ENCODE results near the gene ZNF502.
"Not testable (repeated sequence)": the region's sequence is repeated elsewhere in the genome, so short reads cannot be mapped to it uniquely, and the experiment has no call there.

ZNF502 gene

GRCh38 chr3:44712455-44713075, at the start of gene ZNF502:
Gene ZNF502 (plus strand): TSS chr3:44712660. CDS start chr3:44720262, 7,602 bp downstream.
- peak; percentile 27 for DNase-seq

DNA sequence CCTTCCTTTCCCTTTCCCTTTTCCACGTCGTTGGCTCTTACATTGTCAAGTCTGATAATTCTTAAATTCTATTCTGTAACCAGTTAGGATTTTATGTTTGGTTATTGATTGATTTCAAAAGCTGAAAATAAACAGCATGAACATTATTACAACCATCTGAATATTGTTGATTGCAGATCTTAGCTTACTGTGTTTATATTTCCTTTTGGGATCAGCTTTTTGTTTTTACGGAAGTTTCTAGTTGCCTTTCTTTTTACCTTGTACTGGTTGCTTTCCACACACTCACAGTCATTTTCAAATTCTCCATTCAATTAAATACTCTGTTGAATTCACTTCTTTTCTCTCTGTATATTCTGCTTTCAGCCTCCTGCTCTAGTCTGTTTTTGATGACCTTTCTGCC, 47.3 kb upstream of the ZNF502 start:
- DNase-seq = no peak

DNA sequence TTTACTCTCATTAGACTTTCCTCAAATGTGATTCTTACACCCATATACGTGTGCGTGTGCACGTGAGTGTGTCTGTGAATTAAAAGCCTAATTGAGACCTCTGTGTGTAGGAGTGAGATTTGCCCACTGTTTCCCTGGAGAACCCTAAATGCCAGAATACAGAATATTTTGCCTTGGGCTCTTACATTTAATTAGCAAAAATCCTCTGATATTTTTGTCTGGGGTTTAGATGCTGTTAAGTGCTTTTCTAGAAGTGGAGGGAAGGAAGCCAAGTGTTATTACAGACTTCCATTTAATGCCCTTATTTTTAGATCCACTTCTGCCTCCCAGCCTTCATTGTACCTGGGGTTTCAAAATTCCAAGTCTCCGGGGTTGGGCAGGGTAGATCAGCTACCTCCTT, 46.1 kb upstream of the ZNF502 start:
- DNase-seq = no peak

DNA sequence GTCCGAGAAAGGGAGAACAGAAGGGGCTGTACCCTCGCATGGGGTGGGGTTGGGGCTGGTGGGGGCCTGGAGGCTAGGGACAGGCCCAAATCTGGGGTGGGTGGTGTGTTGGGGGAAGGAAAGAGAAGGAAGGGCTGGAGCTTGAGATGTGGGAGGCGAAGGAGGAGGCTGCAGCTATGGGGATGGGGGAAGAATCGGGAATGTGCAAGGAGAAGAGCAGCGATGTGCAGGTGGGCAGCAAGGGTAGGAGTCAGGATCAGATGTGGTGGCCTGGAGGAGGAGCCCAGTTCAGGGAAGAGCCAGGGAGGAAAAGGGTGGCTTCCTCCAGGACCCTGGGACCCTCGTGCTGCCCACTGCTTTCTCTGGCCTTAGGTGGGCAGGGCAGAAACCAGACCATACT, 42.7 kb upstream of the ZNF502 start:
- no peak for DNase-seq

GRCh38 chr3:44673466-44673865, 39.0 kb upstream of the ZNF502 start:
- DNase-seq = not testable (repeated sequence)

GRCh38 chr3:44674211-44674610, 38.2 kb upstream of the ZNF502 start:
- no peak for DNase-seq

DNA sequence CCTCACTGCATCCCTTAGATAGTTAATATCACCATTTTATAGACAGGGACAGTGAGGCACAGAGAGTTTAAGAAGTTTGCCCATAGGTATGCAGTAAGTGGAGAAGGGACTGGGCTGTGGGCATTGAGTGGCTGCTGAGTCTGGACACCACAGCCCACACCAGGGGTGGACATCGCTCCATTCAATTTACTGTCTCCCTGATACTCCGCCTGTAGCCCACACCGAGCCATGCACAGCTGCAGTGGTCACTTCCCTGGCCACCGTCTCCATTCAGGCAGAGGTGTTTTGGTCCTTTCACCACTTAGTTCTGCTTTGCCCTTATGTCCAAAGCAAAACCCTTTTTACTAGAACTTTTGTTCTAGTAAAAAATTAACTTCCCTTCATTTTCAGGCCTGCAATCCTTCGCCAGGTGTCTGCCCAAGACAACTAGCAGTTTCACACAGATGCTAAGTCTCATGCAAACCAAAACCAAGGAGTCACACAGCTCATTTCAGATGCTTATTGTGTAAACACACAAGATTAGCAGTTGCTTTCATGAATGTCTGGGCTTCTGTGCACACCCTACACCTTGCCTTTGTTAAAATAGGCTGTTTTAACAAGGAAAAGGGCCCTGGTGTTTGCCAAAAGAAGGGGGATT, 33.9 kb upstream of the ZNF502 start:
- DNase-seq = no peak

- DNase-seq = no peak
Measured at GRCh38 chr3:44680921-44681455, 31.5 kb upstream of the ZNF502 start.

- no peak for DNase-seq
Measured at GRCh38 chr3:44682182-44682896, 30.1 kb upstream of the ZNF502 start.

DNA sequence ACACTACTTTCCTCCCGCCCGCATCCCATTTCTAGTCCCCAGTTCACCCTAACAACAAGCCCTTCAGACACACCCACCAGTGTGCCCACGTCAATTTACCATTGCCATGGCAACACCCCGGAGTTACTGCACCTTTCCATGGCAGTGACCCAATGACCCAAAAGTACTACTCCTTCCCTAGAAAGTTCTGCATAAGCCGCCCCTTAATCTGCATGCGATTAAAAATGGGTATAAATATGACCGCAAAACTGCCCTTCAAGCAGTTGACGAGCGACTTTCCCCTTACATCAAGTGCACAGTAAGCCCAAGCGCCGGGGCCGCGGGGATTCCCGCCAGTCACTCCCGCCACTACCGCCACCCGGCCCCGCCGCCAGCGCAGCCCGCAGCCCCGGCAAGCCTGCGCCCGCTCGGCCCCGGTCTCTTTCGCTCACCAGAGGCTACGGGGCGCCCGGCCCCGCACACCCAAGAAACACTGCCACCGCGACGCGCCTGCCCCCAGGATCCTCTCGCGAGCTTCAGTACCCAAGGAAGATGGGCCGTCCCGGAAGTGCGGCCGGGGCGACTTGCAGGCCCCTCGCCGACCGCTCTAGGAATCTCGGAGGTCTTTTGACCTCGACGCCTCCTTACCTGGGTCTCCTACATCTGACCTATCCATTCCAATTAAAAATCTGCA, 27.2 kb upstream of the ZNF502 start:
- DNase-seq = peak; percentile 8

GRCh38 chr3:44687898-44688297, 24.6 kb upstream of the ZNF502 start:
- no peak for DNase-seq

- no peak for DNase-seq
Measured at GRCh38 chr3:44721231-44722102, 9.0 kb downstream of the ZNF502 start.

DNA sequence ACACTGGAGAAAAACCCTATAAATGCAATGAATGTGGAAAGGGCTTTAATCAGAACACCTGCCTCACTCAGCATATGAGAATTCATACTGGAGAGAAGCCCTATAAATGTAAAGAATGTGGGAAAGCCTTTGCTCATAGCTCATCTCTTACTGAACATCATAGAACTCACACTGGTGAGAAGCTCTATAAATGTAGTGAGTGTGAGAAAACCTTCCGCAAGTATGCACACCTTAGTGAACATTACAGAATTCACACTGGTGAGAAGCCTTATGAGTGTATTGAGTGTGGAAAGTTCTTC, 9.6 kb downstream of the ZNF502 start:
- no peak for DNase-seq

GRCh38 chr3:44729384-44729910, 17.0 kb downstream of the ZNF502 start, which contains the start of gene ZNF501:
Gene ZNF501 (plus strand): TSS chr3:44729635. CDS start chr3:44734422, 4,787 bp downstream.
- peak; percentile 77 for DNase-seq

DNA sequence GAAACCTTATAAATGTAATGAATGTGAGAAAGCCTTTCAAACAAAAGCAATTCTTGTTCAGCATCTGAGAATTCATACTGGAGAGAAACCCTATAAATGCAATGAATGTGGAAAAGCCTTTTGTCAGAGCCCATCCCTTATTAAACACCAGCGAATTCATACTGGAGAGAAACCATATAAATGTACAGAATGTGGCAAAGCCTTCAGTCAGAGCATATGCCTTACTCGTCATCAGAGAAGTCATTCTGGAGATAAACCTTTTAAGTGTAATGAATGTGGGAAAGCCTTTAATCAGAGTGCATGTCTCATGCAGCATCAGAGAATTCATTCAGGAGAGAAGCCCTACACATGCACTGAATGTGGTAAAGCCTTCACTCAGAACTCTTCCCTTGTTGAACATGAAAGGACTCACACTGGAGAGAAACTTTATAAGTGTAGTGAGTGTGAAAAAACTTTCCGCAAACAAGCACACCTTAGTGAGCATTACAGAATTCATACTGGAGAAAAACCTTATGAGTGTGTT, 22.2 kb downstream of the ZNF502 start:
- no peak for DNase-seq

GRCh38 chr3:44761101-44761423, 48.6 kb downstream of the ZNF502 start:
- DNase-seq = no peak

- DNase-seq = peak; percentile 98
Measured at GRCh38 chr3:44761424-44762169, 49.1 kb downstream of the ZNF502 start, which contains the start of the genes KIAA1143 and KIF15. Gene KIAA1143 (minus strand): TSS chr3:44761619. CDS start chr3:44761602, 17 bp downstream. Gene KIF15 (plus strand): TSS chr3:44761794. CDS start chr3:44761866, 72 bp downstream.

DNA sequence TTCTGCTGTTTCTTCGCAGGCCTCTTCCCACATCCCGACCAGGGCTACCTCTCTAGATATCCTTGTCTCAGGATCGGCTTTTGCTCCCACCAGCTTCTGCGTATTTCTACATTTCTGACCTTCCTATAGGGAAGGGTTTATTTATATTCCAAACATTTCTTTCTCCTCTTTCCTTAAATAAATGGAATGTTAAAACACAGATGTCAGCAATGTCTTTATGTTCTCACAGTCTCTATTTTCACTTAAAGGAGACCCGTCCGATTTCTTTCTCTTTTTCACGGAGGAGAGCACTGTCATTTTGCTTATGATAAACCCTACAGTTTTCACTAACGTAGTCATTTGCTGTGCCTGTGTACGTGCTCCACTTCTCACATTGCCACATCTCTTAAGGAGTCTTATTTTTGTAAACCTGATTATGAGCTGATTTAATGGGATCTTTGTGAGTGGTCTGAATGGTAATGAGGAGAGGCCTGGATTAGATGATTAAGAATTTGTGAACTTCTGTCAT, 49.8 kb downstream of the ZNF502 start:
- DNase-seq = no peak

DNA sequence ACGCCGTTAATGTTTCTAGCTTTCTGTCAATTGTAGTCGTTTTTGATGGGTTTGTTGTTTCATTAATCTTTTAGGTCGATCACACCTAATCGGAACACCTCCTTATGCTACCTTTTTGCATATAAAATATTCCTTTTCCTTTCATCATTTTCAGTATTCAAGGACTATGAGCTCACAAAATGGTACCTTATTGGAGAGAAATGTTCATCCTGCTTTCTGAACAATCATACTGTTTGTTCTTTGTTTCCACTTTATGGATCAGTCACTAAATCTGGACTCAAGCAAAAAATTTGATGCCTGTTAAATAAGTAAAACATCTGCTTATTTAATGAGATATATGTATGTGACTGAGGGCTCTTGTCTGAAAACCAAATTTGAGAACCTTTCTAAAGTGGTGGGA, 50.2 kb downstream of the ZNF502 start:
- no peak for DNase-seq

DNA sequence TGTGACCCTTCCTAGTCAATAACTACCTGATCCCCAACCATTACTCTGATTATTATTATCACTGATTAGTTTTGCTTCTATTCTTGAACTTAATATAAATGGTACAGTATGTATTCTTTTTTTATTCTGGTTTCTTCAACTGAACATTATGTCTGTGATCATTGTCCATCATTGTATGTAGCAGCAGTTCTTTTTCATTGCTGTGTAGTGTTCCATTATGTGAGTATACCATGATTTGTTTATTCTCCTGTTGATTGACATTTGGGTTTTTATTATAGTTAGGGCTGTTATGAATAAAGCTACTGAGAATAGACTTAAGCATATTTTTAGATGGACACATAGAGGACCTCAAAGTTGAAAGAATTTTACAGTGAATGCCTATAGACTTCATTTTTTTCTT, 51.8 kb downstream of the ZNF502 start:
- DNase-seq = no peak
